HG03108 (cell line): ENCODE measurements around the gene SGMS1.
"Not testable (repeated sequence)": the region's sequence is repeated elsewhere in the genome, so short reads cannot be mapped to it uniquely, and the experiment has no call there.

ENCODE experiments used
- ATAC-seq: cut with Tn5 transposase; IDR thresholded peaks from one replicate; pipeline ENCODE4 v1.9.1; 2021; ENCODE audit warnings: moderate library complexity; ENCODE audit not compliant: unreplicated experiment

The SGMS1 gene

DNA sequence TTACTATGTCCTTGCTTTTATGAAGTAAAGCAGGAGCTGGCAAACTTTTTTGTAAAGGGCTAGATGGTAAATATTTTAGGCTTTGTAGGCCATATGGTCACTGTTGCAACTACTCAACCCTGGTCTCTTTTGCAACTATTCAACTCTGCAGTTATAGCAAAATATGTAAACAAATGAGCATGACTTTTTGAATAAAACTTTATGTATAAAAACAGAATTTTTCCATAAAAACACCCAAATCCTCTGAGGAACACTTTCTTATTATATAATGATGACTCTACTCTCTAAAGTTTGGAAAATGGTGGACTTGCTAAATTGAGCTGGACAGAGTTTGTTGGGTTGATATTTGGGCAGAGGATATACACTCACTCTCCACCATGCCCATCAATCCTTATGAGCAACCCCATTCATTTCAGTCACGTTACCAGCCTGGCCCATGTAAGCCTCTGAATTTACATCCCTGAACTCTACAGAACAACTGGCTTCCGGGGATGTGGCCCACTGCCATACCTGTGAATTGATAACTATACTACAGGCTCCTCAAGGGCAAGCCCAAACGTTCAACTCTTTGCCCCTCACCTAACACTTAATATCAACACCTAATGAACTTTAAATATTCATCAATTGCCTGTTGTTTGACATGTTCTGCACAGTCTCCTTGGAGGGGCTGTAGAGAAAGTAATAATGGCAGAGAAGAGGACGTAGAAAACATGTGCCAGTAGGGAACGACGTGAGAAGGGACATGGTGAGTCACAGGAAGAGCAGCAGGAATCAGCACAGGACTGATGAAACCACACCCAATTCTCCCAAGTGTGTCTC lies 37.6 kb downstream of the SGMS1 start:
- ATAC-seq: no peak

DNA sequence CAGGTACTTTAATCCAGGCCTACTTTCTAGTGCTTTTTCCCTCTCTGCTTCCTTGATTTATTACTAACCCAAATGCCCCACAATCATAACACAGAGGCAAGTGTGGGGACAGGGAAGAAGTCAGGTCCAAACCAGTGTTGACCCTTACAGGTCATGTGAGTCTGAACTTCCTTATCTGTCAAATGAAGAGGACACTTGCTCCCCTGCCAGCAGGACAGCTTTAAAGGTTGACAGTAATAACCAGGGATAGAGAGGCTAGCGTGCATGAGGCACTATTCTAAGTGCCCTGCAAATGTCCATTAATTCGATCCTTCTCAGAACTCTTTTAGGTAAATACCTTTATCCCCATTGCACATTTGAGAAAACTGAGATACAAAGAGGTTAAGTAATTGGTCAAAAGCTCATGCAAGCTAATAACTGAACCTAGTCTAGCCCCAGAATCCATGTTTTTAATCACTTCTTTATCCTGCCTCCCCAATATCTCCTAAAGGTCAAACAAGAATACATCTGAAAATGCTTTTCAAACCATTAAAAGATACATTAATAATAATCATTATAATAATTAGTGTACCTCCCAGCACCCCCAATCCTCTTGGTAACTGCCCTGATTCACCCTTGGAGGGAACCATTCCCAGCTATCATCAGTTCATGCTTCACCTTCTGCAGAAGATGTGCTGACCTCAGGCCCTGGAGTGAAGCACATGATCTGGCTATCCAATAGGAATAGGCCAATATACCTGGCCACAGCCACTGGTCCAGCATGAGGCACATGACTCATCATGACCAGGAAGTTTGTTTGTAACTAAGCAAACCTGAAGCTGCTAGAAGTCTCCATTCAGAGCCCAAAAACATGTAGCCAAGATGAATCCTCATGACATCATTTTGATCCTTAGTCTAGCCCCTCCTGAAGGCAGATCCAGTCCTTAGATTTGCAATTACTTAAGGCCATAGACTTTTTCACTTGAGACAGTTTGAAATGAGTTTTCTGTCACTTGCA lies 40.7 kb downstream of the SGMS1 start:
- no peak for ATAC-seq

DNA sequence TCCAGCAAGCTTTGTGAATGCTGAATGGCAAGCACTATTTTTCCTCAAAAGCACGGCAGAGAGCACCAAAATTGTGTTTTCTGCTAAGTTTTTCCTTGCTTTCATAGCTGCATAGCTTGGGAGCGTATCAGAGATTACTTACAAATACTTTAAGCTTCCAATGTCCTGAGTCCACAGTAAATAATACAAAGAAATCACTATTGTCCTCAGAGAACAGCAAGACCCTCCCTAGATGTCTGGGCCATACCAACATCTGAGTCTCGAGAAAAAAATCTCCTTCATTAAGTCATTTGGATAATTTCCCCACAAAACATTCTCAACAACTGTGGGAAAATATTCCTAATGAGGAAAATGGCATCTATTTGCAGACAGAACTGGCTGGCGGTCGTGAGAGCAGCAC lies 41.7 kb downstream of the SGMS1 start:
- no peak for ATAC-seq

DNA sequence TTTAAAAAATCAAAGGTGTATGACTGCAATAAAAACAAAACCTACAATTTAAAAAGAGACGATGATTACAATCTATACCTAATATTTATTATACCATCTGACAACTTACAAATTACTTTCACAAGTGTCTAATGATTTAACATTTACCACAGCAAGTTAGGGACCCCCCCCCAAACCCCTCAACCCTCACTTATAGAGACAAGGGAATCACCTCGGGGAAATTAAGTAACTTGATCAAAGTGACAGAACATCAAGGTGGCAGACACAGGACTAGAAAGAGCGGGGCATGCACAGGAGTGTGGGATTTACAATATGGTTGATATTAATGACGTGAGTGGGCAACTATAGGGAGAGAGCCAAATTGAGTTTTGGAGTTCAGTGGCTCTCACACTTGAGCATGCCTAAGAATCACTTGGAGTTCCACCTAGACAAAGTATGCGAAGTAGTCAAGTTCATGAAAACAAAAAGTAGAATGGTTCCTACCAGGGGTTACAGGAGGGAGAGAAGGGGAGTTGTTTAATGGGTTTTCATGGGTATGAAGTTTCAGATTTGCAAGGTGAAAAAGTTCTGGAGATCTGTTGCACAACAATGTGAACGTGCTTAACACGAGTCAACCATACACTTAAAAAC lies 43.4 kb downstream of the SGMS1 start:
- ATAC-seq: no peak

DNA sequence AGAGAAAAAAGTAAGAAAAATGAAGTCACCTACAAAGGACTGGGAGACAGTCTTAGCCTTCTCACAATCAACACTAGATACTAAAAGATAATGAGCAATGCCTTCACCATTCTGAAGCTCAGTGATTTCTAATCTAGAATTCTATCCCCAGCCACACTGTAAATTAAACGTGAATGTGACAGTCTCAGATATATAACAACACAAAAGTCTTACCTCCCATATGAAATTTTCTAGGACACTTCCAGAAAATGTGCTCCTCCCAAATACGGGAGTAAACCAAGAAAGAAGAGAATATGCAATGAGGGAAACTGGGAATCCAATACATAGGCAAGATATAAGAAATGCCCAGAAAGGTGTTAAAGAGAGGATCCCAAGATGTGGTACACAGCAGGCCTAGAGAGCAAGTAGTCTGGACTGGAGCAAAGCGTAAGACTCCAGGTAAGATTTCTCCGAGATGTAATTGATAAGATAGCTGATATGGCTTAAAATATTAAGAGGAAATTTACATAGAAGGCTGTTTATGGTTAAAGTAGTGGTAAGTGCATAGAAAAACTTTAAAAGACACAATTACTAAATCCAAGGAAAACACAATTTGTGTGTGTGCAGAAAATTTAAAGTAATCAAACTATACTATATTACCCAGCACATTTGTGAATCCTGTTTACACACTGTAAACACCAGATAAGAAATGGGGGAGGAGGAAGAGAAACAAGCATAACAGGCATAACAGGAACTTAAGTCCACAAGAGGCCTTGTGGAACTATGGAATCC lies 44.1 kb downstream of the SGMS1 start:
- ATAC-seq: no peak

DNA sequence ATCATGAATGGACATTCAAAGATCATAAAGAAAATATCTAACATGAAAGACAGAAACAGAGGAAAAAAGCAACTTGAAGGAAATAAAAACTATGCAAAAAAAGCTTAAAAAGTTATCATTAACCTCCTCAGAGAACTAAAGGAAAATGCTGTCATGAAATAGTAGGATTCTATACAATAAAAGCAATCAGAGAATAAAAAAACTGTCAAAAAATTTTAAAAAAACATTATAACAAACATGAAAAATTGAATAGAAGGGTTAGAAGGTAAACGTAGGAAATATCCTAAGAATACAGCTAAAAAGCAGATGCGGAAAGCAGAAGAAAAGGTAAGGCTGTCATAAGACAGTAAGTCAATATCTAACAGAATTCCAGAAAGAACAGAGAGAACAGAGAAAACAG lies 44.8 kb downstream of the SGMS1 start:
- ATAC-seq: no peak

DNA sequence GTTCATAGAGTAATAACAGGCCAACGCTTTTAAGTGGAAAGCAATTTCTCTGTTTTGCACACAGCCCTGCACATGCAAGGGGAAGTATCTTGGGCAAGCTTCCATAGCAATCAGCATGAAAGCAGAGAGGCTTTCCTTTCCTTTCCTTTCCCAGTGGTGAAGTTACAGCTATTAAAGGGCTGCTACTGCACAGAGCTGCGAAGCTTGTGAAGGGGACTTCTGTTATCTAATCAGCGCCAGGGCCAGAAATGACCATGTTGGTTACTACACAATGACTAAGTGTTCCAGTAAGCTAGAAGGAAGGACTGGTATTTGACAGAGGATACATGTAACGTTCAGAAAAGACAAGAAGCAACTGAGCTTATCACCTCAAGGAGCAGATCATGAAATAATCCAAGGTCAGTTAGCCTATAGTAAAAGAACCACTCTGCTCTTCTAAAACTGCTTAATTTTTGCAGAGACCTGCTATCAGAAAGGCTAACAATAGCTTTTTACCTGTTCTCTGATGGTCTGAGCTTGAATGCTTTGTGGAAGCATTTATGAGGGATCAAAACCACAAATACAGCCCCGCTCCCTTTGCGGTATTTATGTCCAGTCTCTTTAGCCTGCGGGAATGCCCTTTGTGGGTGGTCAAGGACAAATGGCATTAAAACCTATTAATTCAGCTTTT lies 45.9 kb downstream of the SGMS1 start:
- ATAC-seq: no peak

DNA sequence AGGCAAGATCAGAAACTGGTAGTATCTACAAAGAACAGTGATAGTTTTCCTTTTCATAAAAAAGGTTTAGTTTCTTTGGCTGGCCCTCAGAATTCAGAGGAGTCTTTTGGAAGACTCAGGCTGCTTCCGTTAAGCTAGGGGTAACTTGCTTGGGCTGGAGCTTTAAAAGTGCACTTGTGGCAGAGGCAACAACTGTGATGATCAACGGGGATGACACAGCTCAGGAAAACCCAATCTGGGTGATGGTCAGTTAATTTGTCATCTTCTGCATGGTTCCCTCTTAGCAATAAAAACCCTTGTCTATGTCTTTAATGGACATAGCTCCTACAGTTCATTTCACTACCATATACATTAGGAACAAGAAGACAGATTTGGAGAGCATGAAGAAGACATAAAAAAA lies 46.7 kb downstream of the SGMS1 start:
- ATAC-seq: no peak

DNA sequence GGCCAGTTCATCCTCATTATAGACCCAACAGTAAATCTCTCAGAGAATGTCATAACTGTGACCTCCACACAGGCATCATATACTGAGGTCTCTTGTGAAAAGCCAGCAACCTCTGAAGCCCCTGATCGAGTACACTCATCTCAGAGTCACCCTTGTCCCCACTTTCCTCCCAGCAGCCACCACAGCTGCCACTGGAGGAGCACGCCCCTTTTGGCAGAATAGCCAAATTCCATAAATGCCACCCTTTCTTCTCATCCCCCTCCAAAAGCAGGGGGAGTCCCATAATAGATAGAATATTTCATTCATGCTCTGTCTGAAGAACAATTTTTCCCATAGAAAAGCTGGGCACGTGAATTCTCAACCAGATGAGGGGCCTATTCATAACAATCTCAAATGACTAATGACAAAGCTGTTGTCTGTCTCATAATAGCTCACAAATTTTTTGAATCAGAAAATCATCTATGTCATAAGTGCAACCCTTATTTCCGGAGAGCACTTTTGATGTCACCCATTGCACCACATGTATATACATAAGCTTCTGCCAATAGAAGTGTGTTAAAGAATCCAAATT lies 47.4 kb downstream of the SGMS1 start:
- ATAC-seq: no peak

DNA sequence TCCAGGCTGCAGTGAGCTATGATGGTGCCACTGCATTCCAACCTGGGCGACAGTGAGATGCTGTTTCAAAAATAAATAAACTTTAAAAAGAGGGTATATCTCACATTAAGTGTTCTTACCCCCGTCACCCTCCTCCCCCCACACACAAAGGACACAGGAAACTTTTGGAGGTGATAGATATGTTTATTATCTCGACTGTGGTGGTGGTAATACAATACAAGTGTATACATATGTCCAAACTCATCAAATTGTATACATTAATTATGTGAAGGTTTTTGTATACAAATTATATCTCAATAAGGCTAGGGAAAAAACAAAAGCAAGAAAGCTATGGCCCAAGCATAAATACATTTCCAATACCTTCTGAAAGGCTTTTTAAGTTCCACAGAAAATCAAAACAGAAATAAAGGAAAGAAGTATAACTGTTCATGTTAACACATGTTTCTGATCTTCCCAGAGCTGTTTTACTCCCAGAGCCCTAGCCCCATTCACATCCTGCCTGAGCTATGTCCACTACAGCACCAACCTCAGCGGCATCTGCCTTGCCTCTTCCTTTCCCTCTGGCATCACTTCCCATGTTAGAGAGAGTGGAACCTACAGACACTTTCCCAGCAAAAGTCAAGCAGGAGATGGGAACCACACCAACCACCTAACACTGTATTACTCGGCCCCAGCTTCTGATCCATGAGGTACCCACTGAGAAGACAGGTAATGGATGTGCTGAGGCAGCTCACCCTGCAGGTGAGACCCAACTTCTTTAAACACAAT lies 48.1 kb downstream of the SGMS1 start:
- ATAC-seq: no peak

DNA sequence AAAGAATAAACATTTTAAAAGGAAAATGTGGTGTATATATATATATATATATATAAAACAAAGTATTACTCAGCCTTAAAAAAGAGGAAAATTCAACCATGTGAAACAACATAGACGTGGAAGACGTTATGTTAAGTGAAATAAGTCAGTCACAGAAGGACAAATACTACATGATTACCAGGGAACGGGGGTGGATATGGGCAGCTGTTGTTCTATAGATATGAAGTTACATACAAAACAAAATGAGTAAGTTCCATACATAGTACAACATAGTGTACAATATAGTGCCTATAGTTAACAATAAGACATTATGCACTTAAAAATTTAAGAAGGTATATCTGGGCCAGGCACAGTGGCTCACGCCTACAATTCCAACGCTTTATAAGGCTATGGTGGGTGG lies 48.8 kb downstream of the SGMS1 start:
- ATAC-seq: no peak

DNA sequence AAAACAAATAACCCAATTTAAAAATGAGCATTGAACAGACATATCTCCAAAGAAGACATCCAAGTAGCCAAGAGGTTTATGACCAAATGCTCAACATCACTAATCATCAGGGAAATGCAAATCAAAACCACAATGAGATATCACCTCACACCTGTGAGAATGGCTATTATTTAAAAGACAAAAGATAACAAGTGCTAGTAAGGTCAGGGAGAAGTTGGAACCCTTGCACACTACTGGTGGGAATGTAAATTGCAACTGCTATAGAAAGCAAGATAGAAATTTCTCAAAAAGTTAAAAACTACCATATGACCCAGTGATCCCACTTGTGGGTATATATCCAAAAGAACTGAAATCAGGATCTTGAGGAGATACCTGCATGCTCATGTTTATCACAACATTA lies 49.5 kb downstream of the SGMS1 start:
- ATAC-seq: no peak

DNA sequence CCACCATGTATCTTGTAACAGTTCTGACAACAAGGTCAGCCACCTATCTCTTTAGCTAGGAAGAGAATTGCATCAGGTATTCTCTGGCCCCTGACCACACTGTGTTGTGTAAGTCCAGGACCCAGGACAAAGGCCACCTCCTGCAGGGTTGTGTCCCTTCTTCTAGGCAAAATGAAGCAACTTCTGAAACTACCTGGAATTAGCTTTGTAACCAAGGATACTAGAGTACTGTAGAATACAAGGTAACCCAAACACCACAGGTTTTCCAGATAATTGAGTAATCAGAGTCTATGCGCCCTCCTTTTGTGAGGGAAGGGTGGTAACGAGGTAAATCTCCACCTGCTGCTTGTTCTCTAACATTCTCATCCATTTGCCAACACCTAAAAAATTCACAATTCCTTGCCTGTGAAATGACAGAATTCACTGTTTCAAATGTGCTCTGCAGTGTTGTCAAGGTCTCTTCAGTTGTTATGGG lies 51.7 kb downstream of the SGMS1 start:
- no peak for ATAC-seq

DNA sequence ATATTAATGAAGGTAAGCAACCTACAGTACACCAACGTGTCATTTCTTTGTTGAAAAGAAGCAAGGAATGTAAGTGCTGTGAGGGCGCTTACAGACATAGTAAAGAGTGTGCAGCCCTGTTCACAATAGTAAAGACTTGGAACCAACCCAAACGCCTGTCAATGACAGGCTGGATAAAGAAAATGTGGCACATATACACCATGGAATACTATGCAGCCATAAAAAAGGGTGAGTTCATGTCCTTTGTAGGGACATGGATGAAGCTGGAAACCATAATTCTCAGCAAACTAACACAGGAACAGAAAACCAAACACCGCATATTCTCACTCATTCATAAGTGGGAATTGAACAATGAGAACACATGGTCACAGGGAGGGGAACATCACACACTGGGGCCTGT lies 55.0 kb downstream of the SGMS1 start:
- ATAC-seq: not testable (repeated sequence)

DNA sequence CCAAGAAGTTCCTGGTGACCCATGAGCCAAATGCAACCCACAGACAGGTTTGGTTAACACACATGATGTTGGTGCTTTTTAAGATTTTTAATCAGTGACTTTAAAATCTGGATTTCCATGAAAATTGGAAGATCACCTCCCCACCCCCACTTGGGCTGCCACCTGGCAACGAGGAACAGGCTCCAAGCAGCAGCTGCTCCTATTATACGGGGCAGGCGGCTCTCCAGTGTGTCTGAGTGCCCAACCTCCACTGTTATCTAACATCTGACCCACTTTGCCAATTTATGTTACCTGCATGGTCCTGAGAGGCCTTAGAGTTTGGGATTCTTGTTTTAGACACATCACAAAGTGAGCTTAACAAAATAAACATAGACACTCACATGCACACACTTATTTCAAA lies 56.4 kb downstream of the SGMS1 start:
- no peak for ATAC-seq

DNA sequence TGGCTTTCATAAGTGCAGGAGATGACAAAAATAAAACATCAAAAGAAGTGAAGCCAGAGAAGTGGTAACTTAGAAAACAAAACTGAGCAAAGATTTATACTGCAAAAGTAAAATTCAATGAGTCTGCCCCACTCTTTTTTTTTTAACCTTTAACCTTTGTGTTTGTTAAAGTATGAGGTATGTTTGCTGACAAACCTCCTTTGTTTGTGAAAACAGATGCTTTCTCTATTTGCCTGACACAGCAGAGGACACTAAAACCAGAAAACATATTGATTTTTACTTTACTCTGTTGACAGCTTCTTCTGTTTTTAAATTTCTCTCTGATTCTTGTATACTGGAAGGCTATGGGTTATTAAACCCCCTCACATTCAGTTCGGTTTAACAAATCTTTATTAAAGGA lies 57.6 kb downstream of the SGMS1 start:
- ATAC-seq: no peak

DNA sequence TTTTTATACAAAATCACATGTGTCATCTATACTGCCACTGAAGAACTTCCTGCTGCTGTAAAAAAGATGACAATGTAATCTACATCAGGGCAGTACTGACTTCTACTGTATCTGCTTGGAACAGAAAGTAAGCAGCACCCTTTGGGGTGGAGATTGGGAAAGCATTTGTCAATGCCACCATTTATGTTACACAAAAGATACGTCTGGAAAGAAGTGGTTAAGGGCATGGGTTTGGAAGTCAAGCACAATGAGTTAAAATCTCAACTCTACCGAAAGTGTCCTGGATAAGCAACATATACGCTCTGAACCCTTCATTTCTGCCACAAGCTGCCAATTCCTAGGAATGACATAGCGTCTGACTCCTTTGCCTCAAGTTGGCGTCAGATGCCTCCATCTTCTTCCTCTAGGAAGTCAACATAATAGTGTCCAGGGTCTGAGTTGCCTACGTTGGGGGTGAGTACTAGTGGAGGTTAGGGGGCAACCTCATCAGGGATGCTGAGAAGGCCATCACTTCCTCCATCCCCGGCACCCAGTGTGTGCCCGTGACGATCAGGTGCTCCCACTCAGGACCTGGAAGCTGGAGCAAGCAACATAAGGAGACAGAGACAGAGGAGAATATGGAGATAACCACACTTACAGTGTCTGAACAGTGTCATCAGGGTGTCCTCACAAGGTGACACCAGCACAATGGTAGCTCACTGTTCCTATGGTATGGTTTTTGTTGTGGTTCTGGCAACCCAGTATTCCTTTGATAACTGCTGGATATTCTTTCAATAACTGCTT lies 58.3 kb downstream of the SGMS1 start:
- no peak for ATAC-seq

DNA sequence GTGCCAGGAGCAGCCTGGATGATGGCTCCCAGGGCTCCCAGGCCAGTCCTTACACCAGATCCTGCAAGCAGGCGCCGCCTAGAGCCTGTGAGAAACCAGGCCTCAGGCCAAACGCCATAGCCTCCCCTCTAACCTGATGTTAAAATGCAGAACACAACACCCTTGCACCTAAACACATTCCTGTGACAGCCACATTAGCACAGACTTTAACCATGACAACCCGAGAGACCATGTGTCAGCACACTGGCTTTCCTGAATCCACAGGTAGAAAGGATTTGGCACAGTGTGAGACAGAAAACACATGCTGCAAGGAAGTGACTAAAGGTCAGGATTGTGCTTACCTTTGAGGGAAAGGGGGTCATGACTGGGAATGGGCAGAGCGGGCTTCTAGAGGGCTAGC lies 59.9 kb downstream of the SGMS1 start:
- no peak for ATAC-seq
